HCT116 (cell line): ENCODE measurements around the gene TMCC3. TPM values are rescaled to one million over a fixed set of nuclear protein-coding genes. Genes with fewer than 3 reads are reported as not detected.

Experiments
- ATAC-seq: fragments of 200-7000 bp; cut with Tn5 transposase; 2 replicates; pipeline ENCODE4 v1.9.1; 2020; ENCODE audit warnings: mild to moderate bottlenecking, moderate library complexity
- BruUV-seq: library from RNA; stranded (reverse); fragments of 400-500 nt; replicated peaks from 2 replicates; lab custom pipeline; 2021; lab: Mats Ljungman, UMichigan
- CTCF ChIA-PET: fragments of 300-600 bp; sonication (Branson Sonifier 250); formaldehyde crosslinking; loops from one replicate; lab custom pipeline; 2021; ENCODE audit warnings: antibody characterized with exemption; lab: Charles Lee
- POLR2A ChIA-PET: fragments of 300-600, 350-600 bp; sonication (Branson Sonifier 250); formaldehyde crosslinking; loops from one replicate; lab custom pipeline; 2021; ENCODE audit warnings: antibody characterized with exemption; lab: Charles Lee
- RAD21 ChIA-PET, 2 experiments: fragments of 300-600 bp; sonication (Branson Sonifier 250); formaldehyde crosslinking; loops; one replicate each; lab custom pipeline; 2023; ENCODE audit warnings: low total read pairs in 2 of 2; ENCODE audit not compliant: uncharacterized antibody in 2 of 2, unreplicated experiment in 2 of 2, low non-redundant PET in 1 of 2; lab: Charles Lee
- DNase-seq: peaks from one replicate; pipeline ENCODE4 v3.0.0-alpha.2; 2010; ENCODE audit warnings: low read depth, low spot score
- H2AFZ ChIP-seq: fragments of 200-600 bp; shearing (Covaris generic), sonication (generic); 2 replicates; pipeline ENCODE4 v1.6.1; 2017; ENCODE audit warnings: low read depth, mixed run types, mixed read lengths, antibody characterized with exemption, low read length; ENCODE audit not compliant: poor library complexity, severe bottlenecking
- H3K27ac ChIP-seq: 2 replicates; pipeline ENCODE4 v1.5.1; 2012; ENCODE audit warnings: low read depth, low read length
- H3K27me3 ChIP-seq: fragments of 200-600 bp; sonication (generic); 2 replicates; pipeline ENCODE4 v1.6.1; 2016; ENCODE audit warnings: mixed run types, low read length, mixed read lengths; ENCODE audit not compliant: insufficient read depth
- H3K36me3 ChIP-seq, 2 experiments: fragments of 200-500 bp in 1 of 2; fragments of 200-600 bp in 1 of 2; sonication (Bioruptor generic) in 1 of 2; sonication (generic) in 1 of 2; 2 replicates each; pipeline versions ENCODE4 v1.5.1 to v1.6.1; 2014 to 2016; ENCODE audit warnings: low read length in 2 of 2, inconsistent platforms in 1 of 2, mixed read lengths in 1 of 2, mixed run types in 1 of 2; ENCODE audit not compliant: insufficient read depth in 2 of 2, control insufficient read depth in 1 of 2
- H3K4me1 ChIP-seq, 2 experiments: fragments of 200-600 bp in 1 of 2; sonication (generic) in 1 of 2; 2 replicates each; pipeline versions ENCODE4 v1.5.1 to v1.6.1; 2012 to 2017; ENCODE audit warnings: low read length in 2 of 2, inconsistent platforms in 1 of 2, mild to moderate bottlenecking in 1 of 2, mixed read lengths in 1 of 2, mixed run types in 1 of 2, moderate library complexity in 1 of 2; ENCODE audit not compliant: insufficient read depth in 2 of 2, control insufficient read depth in 1 of 2
- H3K4me2 ChIP-seq: fragments of 200-600 bp; sonication (generic); 2 replicates; pipeline ENCODE4 v1.6.1; 2017; ENCODE audit warnings: mixed run types, low read length, mixed read lengths
- H3K4me3 ChIP-seq, 2 experiments: fragments of 200-600 bp in 1 of 2; sonication (generic) in 1 of 2; replicated peaks in 1 of 2; 2 replicates each; pipeline ENCODE4 v1.5.1; 2011 to 2016; ENCODE audit warnings: low read length in 2 of 2, control low read depth in 1 of 2, low read depth in 1 of 2, mild to moderate bottlenecking in 1 of 2, mixed read lengths in 1 of 2, mixed run types in 1 of 2
- H3K79me2 ChIP-seq: fragments of 200-600 bp; sonication (generic); 2 replicates; pipeline ENCODE4 v1.6.1; 2017; ENCODE audit warnings: mild to moderate bottlenecking, mixed run types, low read length, moderate library complexity, mixed read lengths; ENCODE audit not compliant: insufficient read depth
- H3K9ac ChIP-seq: fragments of 200-600 bp; sonication (generic); 2 replicates; pipeline ENCODE4 v1.6.1; 2016; ENCODE audit warnings: low read length, mixed read lengths
- H3K9me2 ChIP-seq: fragments of 200-600 bp; sonication (generic), shearing (Covaris generic); 2 replicates; pipeline ENCODE4 v1.6.1; 2017; ENCODE audit warnings: mixed run types, mild to moderate bottlenecking, moderate library complexity; ENCODE audit not compliant: insufficient read depth
- H3K9me3 ChIP-seq, 2 experiments: fragments of 200-500 bp in 1 of 2; fragments of 200-600 bp in 1 of 2; sonication (Bioruptor generic) in 1 of 2; sonication (generic) in 1 of 2; 2 replicates each; pipeline ENCODE4 v1.6.1; 2014 to 2017; ENCODE audit warnings: low read length in 2 of 2, mixed read lengths in 2 of 2, inconsistent platforms in 1 of 2, low read depth in 1 of 2, mild to moderate bottlenecking in 1 of 2, mixed run types in 1 of 2, moderate library complexity in 1 of 2; ENCODE audit not compliant: control insufficient read depth in 1 of 2, insufficient read depth in 1 of 2
- H4K20me1 ChIP-seq: fragments of 200-600 bp; sonication (generic), shearing (Covaris generic); 2 replicates; pipeline ENCODE4 v1.6.1; 2017; ENCODE audit warnings: mixed run types, mild to moderate bottlenecking, moderate library complexity; ENCODE audit not compliant: insufficient read depth
- ATF3 ChIP-seq: IDR thresholded peaks from 2 replicates; pipeline ENCODE4 v1.6.1; 2012
- CBX3 ChIP-seq: IDR thresholded peaks from 2 replicates; pipeline ENCODE4 v1.6.1; 2012; ENCODE audit warnings: low read depth
- CTCF ChIP-seq, 3 experiments: fragments of 200-600 bp in 1 of 3; sonication (generic) in 1 of 3; IDR thresholded peaks in 2 of 3; conservative IDR thresholded peaks in 1 of 3; 2 replicates each; pipeline ENCODE4 v1.5.1; 2012 to 2017; ENCODE audit warnings: low read depth in 2 of 3, low read length in 2 of 3, antibody characterized with exemption in 1 of 3, borderline replicate concordance in 1 of 3, control low read depth in 1 of 3, mild to moderate bottlenecking in 1 of 3, mixed read lengths in 1 of 3, mixed run types in 1 of 3, moderate library complexity in 1 of 3; ENCODE audit not compliant: insufficient read depth in 1 of 3
- EGR1 ChIP-seq: IDR thresholded peaks from 2 replicates; pipeline ENCODE4 v1.6.1; 2012; ENCODE audit warnings: low read depth
- EZH2 ChIP-seq: fragments of 200-600 bp; sonication (generic); IDR thresholded peaks from 2 replicates; pipeline ENCODE4 v1.6.1; 2017; ENCODE audit warnings: antibody characterized with exemption, mixed run types
- JUND ChIP-seq: IDR thresholded peaks from 2 replicates; pipeline ENCODE4 v1.6.1; 2012
- POLR2AphosphoS5 ChIP-seq: IDR thresholded peaks from 2 replicates; pipeline ENCODE4 v1.6.1; 2011; ENCODE audit warnings: mild to moderate bottlenecking, low read depth, low read length, moderate library complexity
- RAD21 ChIP-seq: IDR thresholded peaks from 2 replicates; pipeline ENCODE4 v1.6.1; 2012; ENCODE audit warnings: low read depth, mild to moderate bottlenecking
- REST ChIP-seq: IDR thresholded peaks from 2 replicates; pipeline ENCODE4 v1.6.1; 2012; ENCODE audit warnings: low read depth
- SP1 ChIP-seq: IDR thresholded peaks from 2 replicates; pipeline ENCODE4 v1.6.1; 2012; ENCODE audit warnings: low read depth
- TCF7L2 ChIP-seq: IDR thresholded peaks from 2 replicates; pipeline ENCODE4 v1.7.0; 2011; ENCODE audit warnings: borderline replicate concordance, inconsistent platforms; ENCODE audit not compliant: insufficient read depth, insufficient read length; ENCODE audit errors: extremely low read depth
- intact Hi-C: fragments of 100-400 bp; cut with micrococcal nuclease; formaldehyde crosslinking; loops from 2 replicates; pipeline ENCODE4 v1.10.0; 2022
- total RNA-seq: library from RNA; stranded (reverse); gene quantifications from one replicate; pipeline ENCODE4 v1.2.1, GENCODE V29; 2021; ENCODE audit not compliant: unreplicated experiment

Gene TMCC3
- total RNA-seq, 1 experiment from 2014 or later, result 4.5 TPM

- Histone ChIP-seq H3K4me2 (no peak overlapping the region), H3K27ac (no peak overlapping the region), H3K4me3 (no peak overlapping the region), H3K9ac (no peak overlapping the region), H3K4me1 (peaks cover 5 to 25% of the 10 kb centered on the region in 2 experiments)
- intact Hi-C loops, result no loop called here
- RAD21 ChIA-PET, result no interaction called here
- BruUV-seq, result no TSS peak
- no peak for TF ChIP-seq RAD21
- TF ChIP-seq EZH2, result no peak
- no peak for TF ChIP-seq REST
- no peak for TF ChIP-seq POLR2AphosphoS5
- TF ChIP-seq JUND, result no peak
- TF ChIP-seq TCF7L2, result no peak
- TF ChIP-seq, all 23 proteins: peak for 0
- no peak overlapping the region for H2AFZ ChIP-seq
- H3K9me3 ChIP-seq, result no peaks in the 10 kb centered on the region
- DNase-seq (no peak), ATAC-seq (no peak)
- H3K79me2 ChIP-seq, result no peaks in the 10 kb centered on the region
- no peaks in the 10 kb centered on the region for H4K20me1 ChIP-seq
- POLR2A ChIA-PET, result no interaction called here
- H3K27me3 ChIP-seq, result no peaks in the 10 kb centered on the region
- no peaks in the 10 kb centered on the region for H3K36me3 ChIP-seq
- no peaks in the 10 kb centered on the region for H3K9me2 ChIP-seq
- CTCF ChIA-PET, result no interaction called here
These were observed 84.0 kb downstream of the TMCC3 start for GRCh38 chr12:94566345-94566744.

- H3K9me3 ChIP-seq, result no peaks in the 10 kb centered on the region
- H3K4me1 ChIP-seq, result peaks cover 9 to 25% of the 10 kb centered on the region in 2 experiments; a peak in 3 of 4 replicates
- no peak overlapping the region for H3K4me3 ChIP-seq
- ChIA-PET CTCF (no interaction called here), RAD21 (no interaction called here), POLR2A (no interaction called here)
- no peak for ATAC-seq
- intact Hi-C loops, result no loop called here
- no peaks in the 10 kb centered on the region for H3K79me2 ChIP-seq
- no peaks in the 10 kb centered on the region for H4K20me1 ChIP-seq
- H3K9ac ChIP-seq, result no peak overlapping the region
- no peak overlapping the region for H3K27ac ChIP-seq
- no peaks in the 10 kb centered on the region for H3K27me3 ChIP-seq
- no peaks in the 10 kb centered on the region for H3K36me3 ChIP-seq
- no peak overlapping the region for H3K4me2 ChIP-seq
- no TSS peak for BruUV-seq
- no peaks in the 10 kb centered on the region for H3K9me2 ChIP-seq
- H2AFZ ChIP-seq, result no peak overlapping the region
- no peak for DNase-seq
- TF ChIP-seq SP1, result no peak
- no peak for TF ChIP-seq TCF7L2
- TF ChIP-seq REST, result no peak
- TF ChIP-seq CTCF (IDR thresholded peaks at IDR 0.05 in 2 of 3, conservative IDR thresholded peaks at IDR 0.05 in 1 of 3; ENCODE audit: borderline replicate concordance in 1 of 3, insufficient read depth in 1 of 3, low read depth in 2 of 3, low read length in 2 of 3), result no peak
- TF ChIP-seq RAD21, result no peak
- no peak for TF ChIP-seq ATF3
- TF ChIP-seq CBX3, result no peak
- TF ChIP-seq EGR1, result no peak
These were observed 84.7 kb downstream of the TMCC3 start for GRCh38 chr12:94565683-94566082.
